ENCODE results near the gene APOC4. TPM values are rescaled to one million over a fixed set of nuclear protein-coding genes. Genes with fewer than 3 reads are reported as not detected.
"Not testable (repeated sequence)": the region's sequence is repeated elsewhere in the genome, so short reads cannot be mapped to it uniquely, and the experiment has no call there.

Gene APOC4
- total RNA-seq, 1 experiment from 2014 or later, result not detected

DNA sequence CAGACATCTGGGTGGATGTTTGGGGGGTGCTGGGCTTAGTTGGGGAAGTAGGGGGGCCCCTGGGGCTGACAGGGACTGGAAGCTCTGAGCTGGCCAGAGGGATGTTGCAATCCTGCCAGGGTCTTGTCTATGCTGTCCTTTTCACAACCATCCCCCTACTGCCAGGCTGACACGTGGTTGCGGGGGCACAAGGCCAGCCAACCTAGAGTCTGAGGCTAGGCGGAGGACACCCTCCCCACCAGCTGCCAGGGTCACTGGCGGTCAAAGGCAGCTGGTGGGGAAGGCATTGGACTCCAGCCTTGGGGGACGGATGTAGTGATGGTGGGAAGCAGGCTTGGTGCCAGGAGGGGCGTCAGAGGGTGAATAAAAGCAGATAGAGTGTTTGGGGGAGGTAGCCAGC, 29.2 kb upstream of the APOC4 start:
- ATAC-seq, result no peak
- Histone ChIP-seq H3K27ac (ENCODE audit: low read length) (no peak overlapping the region), H3K9ac (ENCODE audit: low read length) (no peak overlapping the region), H3K9me3 (ENCODE audit: low read length) (no peaks in the 10 kb centered on the region), H3F3A (ENCODE audit: low read length, unreplicated experiment) (no peaks in the 10 kb centered on the region), H3K4me2 (ENCODE audit: low read length) (no peak overlapping the region), H3K79me2 (ENCODE audit: low read length) (no peaks in the 10 kb centered on the region), H3K27me3 (ENCODE audit: low read length) (no peaks in the 10 kb centered on the region), H3K4me1 (ENCODE audit: insufficient read depth, low read length) (peaks cover 10% of the 10 kb centered on the region), H3K4me3 (ENCODE audit: low read length) (no peak overlapping the region), H3K9me2 (replicated peaks; ENCODE audit: low read length) (no peaks in the 10 kb centered on the region), H4K20me1 (ENCODE audit: low read length) (no peaks in the 10 kb centered on the region), H3K36me3 (ENCODE audit: low read depth, low read length) (no peaks in the 10 kb centered on the region), H2AFZ (ENCODE audit: low read length) (no peak overlapping the region)
- POLR2A ChIA-PET (ENCODE audit: unreplicated experiment), result no interaction called here
- CTCF ChIA-PET, result no interaction called here
- no peak for DNase-seq
- TF ChIP-seq EZH2phosphoT487 (IDR thresholded peaks at IDR 0.05; ENCODE audit: borderline replicate concordance, low read length) (no peak), CTCF (conservative IDR thresholded peaks at IDR 0.05; ENCODE audit: low read depth, low read length) (no peak), EZH2 (IDR thresholded peaks at IDR 0.05; ENCODE audit: low read length, unreplicated experiment) (no peak)
- BruUV-seq (replicated peaks), result no TSS peak
- intact Hi-C loops (cut with micrococcal nuclease), result no loop called here

- POLR2A ChIA-PET (ENCODE audit: unreplicated experiment); H3K79me2 ChIP-seq (ENCODE audit: low read length); H3K4me1 ChIP-seq (ENCODE audit: insufficient read depth, low read length); H3K9ac ChIP-seq (ENCODE audit: low read length); ATAC-seq; H3K9me2 ChIP-seq (replicated peaks; ENCODE audit: low read length); H3K27ac ChIP-seq (ENCODE audit: low read length); CTCF ChIA-PET; H2AFZ ChIP-seq (ENCODE audit: low read length); intact Hi-C loops (cut with micrococcal nuclease); DNase-seq; H3F3A ChIP-seq (ENCODE audit: low read length, unreplicated experiment); H3K27me3 ChIP-seq (ENCODE audit: low read length); H3K36me3 ChIP-seq (ENCODE audit: low read depth, low read length); H3K9me3 ChIP-seq (ENCODE audit: low read length); BruUV-seq (replicated peaks); H3K4me3 ChIP-seq (ENCODE audit: low read length); H4K20me1 ChIP-seq (ENCODE audit: low read length): not testable (repeated sequence)
- peak overlapping the region; percentile 82; the same call in 1 of the 2 replicates for H3K4me2 ChIP-seq (ENCODE audit: low read length)
Observed at GRCh38 chr19:44913512-44914432, 28.3 kb upstream of the APOC4 start.

- peak; percentile 82 for DNase-seq
- H3K79me2 ChIP-seq (ENCODE audit: low read length); H3K27me3 ChIP-seq (ENCODE audit: low read length); H3F3A ChIP-seq (ENCODE audit: low read length, unreplicated experiment); H4K20me1 ChIP-seq (ENCODE audit: low read length); H3K27ac ChIP-seq (ENCODE audit: low read length); intact Hi-C loops (cut with micrococcal nuclease); H3K36me3 ChIP-seq (ENCODE audit: low read depth, low read length); H3K9me2 ChIP-seq (replicated peaks; ENCODE audit: low read length); H3K9me3 ChIP-seq (ENCODE audit: low read length); H3K4me1 ChIP-seq (ENCODE audit: insufficient read depth, low read length): not testable (repeated sequence)
- peak within 1 kb of the TSS; percentile 87 for H2AFZ ChIP-seq (ENCODE audit: low read length)
- ChIA-PET CTCF (interaction anchor here (0.6 kb wide), 1 partner anchor 191 kb away, joined by 4 read pairs; no protein-coding TSS in a partner anchor), POLR2A (ENCODE audit: unreplicated experiment) (interaction anchor here (0.6 kb wide), 1 partner anchor 9 kb away, joined by 3 read pairs; the partner anchor contains the start of gene APOE)
- peak; percentile 91 for ATAC-seq
- peak within 1 kb of the TSS; percentile 82 for H3K4me2 ChIP-seq (ENCODE audit: low read length)
- H3K4me3 ChIP-seq (ENCODE audit: low read length), result peak within 1 kb of the TSS; percentile 68
- peak within 1 kb of the TSS; percentile 62 for H3K9ac ChIP-seq (ENCODE audit: low read length)
- TSS peak; percentile 35 for BruUV-seq (replicated peaks)
Observed at GRCh38 chr19:44914433-44915206, 27.4 kb upstream of the APOC4 start, which contains the start of gene APOC1. Gene APOC1 (plus strand): TSS chr19:44914608. CDS start chr19:44914892, 284 bp downstream.
